ENCODE data around the gene RSBN1.

RSBN1 gene

GRCh38 chr1:113802367-113803007 lies 9.8 kb downstream of the RSBN1 start:
- TF ChIP-seq, protein P1, sequence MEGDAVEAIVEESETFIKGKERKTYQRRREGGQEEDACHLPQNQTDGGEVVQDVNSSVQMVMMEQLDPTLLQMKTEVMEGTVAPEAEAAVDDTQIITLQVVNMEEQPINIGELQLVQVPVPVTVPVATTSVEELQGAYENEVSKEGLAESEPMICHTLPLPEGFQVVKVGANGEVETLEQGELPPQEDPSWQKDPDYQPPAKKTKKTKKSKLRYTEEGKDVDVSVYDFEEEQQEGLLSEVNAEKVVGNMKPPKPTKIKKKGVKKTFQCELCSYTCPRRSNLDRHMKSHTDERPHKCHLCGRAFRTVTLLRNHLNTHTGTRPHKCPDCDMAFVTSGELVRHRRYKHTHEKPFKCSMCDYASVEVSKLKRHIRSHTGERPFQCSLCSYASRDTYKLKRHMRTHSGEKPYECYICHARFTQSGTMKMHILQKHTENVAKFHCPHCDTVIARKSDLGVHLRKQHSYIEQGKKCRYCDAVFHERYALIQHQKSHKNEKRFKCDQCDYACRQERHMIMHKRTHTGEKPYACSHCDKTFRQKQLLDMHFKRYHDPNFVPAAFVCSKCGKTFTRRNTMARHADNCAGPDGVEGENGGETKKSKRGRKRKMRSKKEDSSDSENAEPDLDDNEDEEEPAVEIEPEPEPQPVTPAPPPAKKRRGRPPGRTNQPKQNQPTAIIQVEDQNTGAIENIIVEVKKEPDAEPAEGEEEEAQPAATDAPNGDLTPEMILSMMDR (IDR thresholded peaks at IDR 0.05): no peak

GRCh38 chr1:113800487-113800886 lies 11.8 kb downstream of the RSBN1 start:
- TF ChIP-seq, protein P1 (IDR thresholded peaks at IDR 0.05): no peak

DNA sequence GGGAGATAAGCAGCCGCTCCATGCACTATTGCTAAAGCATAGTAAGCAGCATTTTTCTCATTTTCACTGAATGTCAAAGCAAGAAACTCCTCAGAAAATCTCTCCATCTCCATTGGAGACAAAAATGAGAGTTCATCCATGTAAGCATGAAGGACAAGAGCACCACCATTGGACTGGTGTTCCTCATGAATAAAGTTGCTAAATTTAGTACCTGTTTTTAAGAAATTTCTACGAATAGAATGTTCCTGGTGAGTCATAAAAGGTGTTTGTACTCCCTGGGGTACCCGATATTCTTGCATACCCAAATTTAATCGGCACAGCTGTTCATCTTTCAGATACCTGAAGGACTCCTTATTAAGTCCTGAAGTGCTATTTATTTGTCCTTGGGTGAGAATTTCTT lies 14.8 kb downstream of the RSBN1 start:
- TF ChIP-seq, protein P1 (IDR thresholded peaks at IDR 0.05): no peak

DNA sequence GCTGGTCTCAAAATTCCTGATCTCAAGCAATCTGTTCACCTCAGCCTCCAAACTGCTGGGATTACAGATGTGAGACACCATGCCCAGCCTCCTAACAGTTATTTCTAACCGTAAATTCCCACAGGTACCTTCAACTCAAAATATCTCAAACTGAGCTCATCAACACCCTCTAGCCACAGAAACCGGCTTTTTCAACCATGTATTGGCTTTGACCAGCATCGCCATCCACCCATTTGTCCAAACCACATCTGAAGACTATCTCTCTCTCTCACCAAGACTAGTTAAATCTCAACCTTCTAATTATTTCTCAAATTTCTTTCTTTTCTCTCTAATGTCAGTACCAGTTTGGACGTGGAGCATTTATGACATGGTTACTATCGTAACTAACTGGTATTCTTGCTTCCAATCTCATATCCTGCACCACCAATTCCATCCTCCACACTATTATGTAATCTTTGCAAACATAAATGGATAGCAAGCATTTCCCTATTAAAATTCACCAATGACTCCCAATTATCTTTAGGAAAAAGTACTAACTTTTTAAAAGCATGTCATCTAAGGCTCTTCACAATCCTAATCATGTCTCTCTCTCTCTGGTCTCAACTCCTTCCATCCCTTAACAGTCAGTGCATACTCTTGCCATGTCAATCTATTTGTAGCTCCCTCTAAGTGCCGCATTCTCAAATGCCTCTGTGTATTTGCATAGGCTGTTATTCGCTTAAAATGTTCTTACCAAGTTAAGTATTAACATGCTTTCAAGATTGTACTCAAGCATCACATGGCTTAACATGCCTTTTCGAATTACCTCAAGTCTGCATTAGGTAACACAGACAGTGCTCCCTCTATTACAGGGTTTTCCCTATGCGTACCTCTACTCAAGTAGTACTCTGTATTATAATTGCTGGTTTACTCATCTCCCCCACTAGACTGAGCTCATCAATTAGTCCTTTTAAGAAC lies 18.1 kb downstream of the RSBN1 start:
- TF ChIP-seq, protein P1 (IDR thresholded peaks at IDR 0.05): no peak

GRCh38 chr1:113792986-113793385 lies 19.3 kb downstream of the RSBN1 start:
- TF ChIP-seq, protein P1 (IDR thresholded peaks at IDR 0.05): no peak

GRCh38 chr1:113792471-113792870 lies 19.8 kb downstream of the RSBN1 start:
- TF ChIP-seq, protein P1 (IDR thresholded peaks at IDR 0.05): no peak

DNA sequence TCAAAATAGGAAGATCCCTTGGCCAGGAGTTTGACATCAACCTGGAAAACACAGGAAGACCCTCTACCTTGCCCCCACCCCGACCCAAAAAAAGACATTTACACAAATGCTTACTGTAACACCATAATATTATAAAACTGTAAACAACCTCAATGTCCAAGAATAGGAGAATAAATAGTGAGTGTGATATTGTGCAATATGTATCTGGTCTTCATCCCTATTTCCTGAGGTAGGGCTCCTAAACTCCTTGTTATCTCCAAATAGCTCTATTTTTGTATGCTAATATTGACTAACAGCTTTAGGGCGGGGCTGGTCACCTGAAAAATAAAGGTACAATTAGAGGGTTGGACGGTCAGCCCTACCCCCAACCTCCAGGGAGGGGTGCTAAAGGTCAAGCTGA lies 23.5 kb downstream of the RSBN1 start:
- TF ChIP-seq, protein P1 (IDR thresholded peaks at IDR 0.05): no peak

Measured in LNCAP (cell line).